ENCODE results near the gene BCR. TPM values are rescaled to one million over a fixed set of nuclear protein-coding genes. Genes with fewer than 3 reads are reported as not detected.

Gene BCR
- total RNA-seq, 1 donor from 2014 or later: 102 TPM

- Mint-ChIP-seq H3K36me3 (ENCODE audit: insufficient read depth) (peaks cover 12% of the 10 kb centered on the region), H3K4me3 (ENCODE audit: low read depth) (no peak overlapping the region), H3K9me3 (ENCODE audit: low read depth) (no peaks in the 10 kb centered on the region), H3K4me1 (ENCODE audit: low read depth) (no peaks in the 10 kb centered on the region), H3K27ac (no peak overlapping the region), H3K27me3 (no peaks in the 10 kb centered on the region)
- no peak for TF ChIP-seq CTCF (IDR thresholded peaks at IDR 0.05; ENCODE audit: unreplicated experiment)
- no peak for DNase-seq (ENCODE audit: low spot score, unreplicated experiment)
These were observed 96.6 kb downstream of the BCR start for GRCh38 chr22:23276656-23277582.

DNA sequence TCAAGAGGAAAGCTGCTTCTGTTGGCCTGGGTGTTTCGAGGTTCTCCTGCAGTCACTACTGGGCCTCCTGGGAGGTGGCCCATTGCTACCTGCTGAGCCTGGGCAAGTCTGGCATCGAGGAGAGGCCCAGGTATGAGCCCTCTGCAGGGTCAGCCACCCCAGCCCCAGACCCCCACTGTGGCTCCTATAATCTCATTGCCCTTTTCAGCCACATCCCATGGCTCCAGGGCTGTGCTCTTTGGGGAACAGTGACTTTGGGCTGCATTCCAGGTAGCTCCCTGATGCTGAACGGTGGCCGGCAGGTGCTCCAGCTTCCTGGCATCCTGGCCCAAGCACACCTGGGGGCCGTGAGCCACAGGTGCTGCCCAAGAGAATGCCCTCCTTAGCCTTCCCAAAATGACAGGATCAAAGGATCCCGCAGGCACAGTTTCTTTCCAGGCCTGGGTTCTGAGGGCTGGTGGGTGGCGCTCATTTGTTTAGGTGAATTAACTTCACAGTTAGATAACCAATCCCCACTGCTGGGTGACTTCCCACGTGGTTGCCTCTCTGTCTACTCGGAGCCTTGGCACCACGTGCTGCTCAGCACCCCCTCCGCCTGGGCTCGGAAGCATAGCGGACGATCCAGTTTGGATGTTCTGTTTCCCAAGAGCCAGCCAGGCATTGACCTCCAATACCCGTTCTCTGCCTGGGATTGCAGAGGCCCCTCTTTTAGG is 97.4 kb downstream of the BCR start:
- no peak for TF ChIP-seq CTCF (IDR thresholded peaks at IDR 0.05; ENCODE audit: unreplicated experiment)
- Mint-ChIP-seq H3K36me3 (ENCODE audit: insufficient read depth) (peaks cover 12% of the 10 kb centered on the region), H3K9me3 (ENCODE audit: low read depth) (no peaks in the 10 kb centered on the region), H3K4me1 (ENCODE audit: low read depth) (no peaks in the 10 kb centered on the region), H3K27ac (no peak overlapping the region), H3K27me3 (no peaks in the 10 kb centered on the region), H3K4me3 (ENCODE audit: low read depth) (no peak overlapping the region)
- DNase-seq (ENCODE audit: low spot score, unreplicated experiment): no peak

DNA sequence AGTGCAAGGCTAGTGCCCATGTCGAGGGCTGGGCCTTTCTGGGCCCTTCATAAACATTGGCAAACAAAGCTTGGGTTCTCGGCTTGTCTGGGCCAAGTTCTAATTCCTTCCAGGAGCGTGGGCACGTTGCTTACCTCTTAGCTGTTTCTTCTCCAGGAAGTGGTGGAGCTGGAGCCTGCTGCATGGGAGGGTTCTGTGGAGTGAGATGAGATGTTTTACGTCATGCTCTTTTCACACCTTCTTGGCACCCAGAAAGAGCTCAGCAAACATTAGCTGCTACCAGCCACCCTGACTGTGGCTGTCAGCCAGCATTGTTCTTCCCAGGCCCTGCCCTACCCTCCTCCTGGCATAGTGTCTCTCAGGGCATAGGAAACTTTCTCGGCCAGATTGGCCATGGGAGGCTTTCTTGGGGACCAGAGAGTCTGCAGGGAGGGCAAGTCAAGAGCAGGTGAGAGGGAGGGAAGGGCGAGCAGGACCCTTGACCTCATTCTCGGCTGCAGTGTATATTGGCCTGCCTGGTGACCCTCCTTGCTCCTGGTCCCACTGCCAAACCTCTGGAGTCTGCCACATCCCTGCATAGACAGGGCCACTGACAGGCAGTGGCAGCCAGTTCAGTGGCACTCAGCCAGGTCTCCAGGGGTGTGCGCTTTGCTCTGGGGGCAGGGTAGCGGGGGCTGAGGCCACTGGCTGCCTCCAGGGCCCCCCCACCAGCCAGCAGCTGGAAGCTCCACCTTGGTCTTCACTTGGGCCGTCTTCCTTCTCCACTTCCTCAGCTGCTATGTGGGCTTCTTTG is 98.8 kb downstream of the BCR start:
- TF ChIP-seq CTCF (IDR thresholded peaks at IDR 0.05; ENCODE audit: unreplicated experiment): no peak
- Mint-ChIP-seq H3K4me3 (ENCODE audit: low read depth) (no peak overlapping the region), H3K4me1 (ENCODE audit: low read depth) (no peaks in the 10 kb centered on the region), H3K27me3 (no peaks in the 10 kb centered on the region), H3K9me3 (ENCODE audit: low read depth) (no peaks in the 10 kb centered on the region), H3K36me3 (ENCODE audit: insufficient read depth) (peaks cover 5% of the 10 kb centered on the region), H3K27ac (peak overlapping the region; percentile 73)
- DNase-seq (ENCODE audit: low spot score, unreplicated experiment): no peak

- Mint-ChIP-seq H3K4me1 (ENCODE audit: low read depth) (no peaks in the 10 kb centered on the region), H3K4me3 (ENCODE audit: low read depth) (no peak overlapping the region), H3K27me3 (no peaks in the 10 kb centered on the region), H3K27ac (peak overlapping the region; percentile 73), H3K9me3 (ENCODE audit: low read depth) (no peaks in the 10 kb centered on the region), H3K36me3 (ENCODE audit: insufficient read depth) (peaks cover 6% of the 10 kb centered on the region)
- TF ChIP-seq CTCF (IDR thresholded peaks at IDR 0.05; ENCODE audit: unreplicated experiment): no peak
- DNase-seq (ENCODE audit: low spot score, unreplicated experiment): no peak
These were observed 99.5 kb downstream of the BCR start for GRCh38 chr22:23279781-23280180.
